Ovary (tissue), 9 donors: ENCODE results near the gene SRRT. TPM values are rescaled to one million over a fixed set of nuclear protein-coding genes. Genes with fewer than 3 reads are reported as not detected.

Experiments used
- DNase-seq, 5 donors: peaks; one replicate each; pipeline ENCODE4 v3.0.0-alpha.2; 2019 to 2020
- H3K27ac ChIP-seq, 2 donors: fragments of 200-600 bp; one replicate each; pipeline versions ENCODE4 v1.5.1 to v1.8.0; 2019 to 2022
- H3K27me3 ChIP-seq: fragments of 200-600 bp; one replicate; pipeline ENCODE4 v1.8.0; 2022
- H3K36me3 ChIP-seq: fragments of 200-600 bp; sonication (generic); one replicate; pipeline ENCODE4 v1.5.1; 2019
- H3K4me1 ChIP-seq: one replicate; pipeline ENCODE4 v1.8.1; 2013; ENCODE audit warnings: mild to moderate bottlenecking, moderate library complexity; ENCODE audit not compliant: insufficient read depth
- H3K4me3 ChIP-seq: fragments of 200-600 bp; sonication (generic); one replicate; pipeline ENCODE4 v1.5.1; 2017
- H3K9me3 ChIP-seq, 2 donors: fragments of 200-600 bp in 1 of 2; sonication (generic) in 1 of 2; one replicate each; pipeline versions ENCODE4 v1.5.1 to v1.8.1; 2013 to 2019; ENCODE audit warnings: mild to moderate bottlenecking in 1 of 2, moderate library complexity in 1 of 2
- CTCF ChIP-seq, 3 donors: fragments of 450-650 bp in 2 of 3; fragments of 200-600 bp in 1 of 3; IDR thresholded peaks; one replicate each; pipeline versions ENCODE4 v1.5.1 to v1.8.0; 2016 to 2022; ENCODE audit warnings: antibody characterized with exemption in 3 of 3, mild to moderate bottlenecking in 1 of 3
- EP300 ChIP-seq: sonication (generic); formaldehyde crosslinking; IDR thresholded peaks from one replicate; pipeline ENCODE4 v1.6.1; 2017; ENCODE audit warnings: antibody characterized with exemption
- POLR2A ChIP-seq: fragments of 450-650 bp; IDR thresholded peaks from one replicate; pipeline ENCODE4 v1.6.1; 2017; ENCODE audit warnings: antibody characterized with exemption, mild to moderate bottlenecking, moderate library complexity
- WGBS, 3 donors: extraction: QIAGEN DNeasy Blood & Tissue Kit in 1 of 3; methylation state at CpG; one replicate each; pipeline versions ENCODE4 v1.1.5 to v1.1.7; 2013 to 2017; 5-methylcytosine and 5-hydroxymethylcytosine counted together
- intact Hi-C, 4 donors: fragments of 100-400 bp; cut with DNase I; formaldehyde crosslinking; loops; one replicate each; pipeline versions ENCODE4 v1.11.0 to v1.15.1; 2022 to 2023
- polyA plus RNA-seq, 2 donors: library from polyadenylated mRNA; stranded (reverse); fragments of 200-250 nt in 1 of 2; fragments of 350-450 nt in 1 of 2; fragmentation: Illumina TruSeq in 1 of 2; extraction: RNeasy Lipid Tissue Mini Kit (QIAGEN cat#74804) in 1 of 2; gene quantifications; one replicate each; pipeline ENCODE4 v1.2.3, GENCODE V29; 2013 to 2014
- total RNA-seq, 7 donors: library from RNA; depleted of rRNA in 2 of 7; stranded (reverse); fragments of >200 nt in 2 of 7; fragmentation: NEBNext Ultra II Directional in 3 of 7; extraction: Animal tissue kit (Norgen Biotek cat#: 25700) in 3 of 7; gene quantifications; one replicate each; pipeline versions ENCODE4 v1.1.0 to v1.2.4, GENCODE V29; 2016 to 2023
- donor health status: DM: no; HTN: no; CAD: no; lungs with moderate emphysema.
- donor health status: DM: no; HTN: no; CAD: no.
- donor health status: Bipolar disorder and iron deficiency.
- donor health status: DM: yes; HTN: yes; CAD: no.
- donor health status: DM: no; HTN: no; CAD: no.
- donor health status: DM: yes; HTN: yes; CAD: no.

The SRRT gene
- total and polyA plus RNA-seq, 9 donors = 45.8 to 191 (median 135) TPM

GRCh38 chr7:100890653-100891567 is 16.0 kb downstream of the SRRT start:
- TF ChIP-seq EP300 = no peak
- TF ChIP-seq POLR2A = no peak
- no peak for TF ChIP-seq CTCF (IDR thresholded peaks at IDR 0.05)
- no peaks in the 10 kb centered on the region for H3K36me3 ChIP-seq
- H3K4me3 ChIP-seq = peak overlapping the region; percentile 64
- WGBS, 3 donors = 11 to 14% (median 13%) methylated on average over 34 to 43 of the region's 43 CpGs
- H3K27me3 ChIP-seq = no peaks in the 10 kb centered on the region
- intact Hi-C loops = loop anchor here in 2 of 4 donors (10.0 kb wide), 4 partner anchors 244 to 404 kb away; partner anchors contain the start of gene VGF (in 1 of the 2)
- DNase-seq = peak; percentile 41 to 67 (median 48)
- peaks cover 4% of the 10 kb centered on the region for H3K4me1 ChIP-seq
- peak overlapping the region; percentile 18 to 67 for H3K27ac ChIP-seq
- no peaks in the 10 kb centered on the region for H3K9me3 ChIP-seq

- Histone ChIP-seq H3K27ac (no peak overlapping the region), H3K36me3 (no peaks in the 10 kb centered on the region), H3K4me3 (no peak overlapping the region), H3K27me3 (no peaks in the 10 kb centered on the region), H3K9me3 (no peaks in the 10 kb centered on the region), H3K4me1 (peaks cover 7% of the 10 kb centered on the region)
- intact Hi-C loops = loop anchor here in 2 of 4 donors (10.0 kb wide), 4 partner anchors 243 to 403 kb away; partner anchors contain the start of gene VGF (in 1 of the 2)
- no peak for DNase-seq
- WGBS, 3 donors = 70 to 76% (median 76%) methylated on average over 8 of the region's 8 CpGs
- TF ChIP-seq POLR2A = no peak
- TF ChIP-seq CTCF (IDR thresholded peaks at IDR 0.05) = no peak
These were observed 16.8 kb downstream of the SRRT start for GRCh38 chr7:100891568-100892247.

GRCh38 chr7:100892364-100893317 is 17.7 kb downstream of the SRRT start:
- H3K4me1 ChIP-seq = peaks cover 9% of the 10 kb centered on the region
- TF ChIP-seq CTCF (IDR thresholded peaks at IDR 0.05) (no peak), EP300 (no peak), POLR2A (no peak)
- DNase-seq = peak; percentile 26 to 47 (median 39)
- 87 to 90% (median 89%) methylated on average over 43 to 44 of the region's 44 CpGs for WGBS, 3 donors
- no peak overlapping the region for H3K27ac ChIP-seq
- H3K4me3 ChIP-seq = no peak overlapping the region
- intact Hi-C loops = loop anchor here in 2 of 4 donors (10.0 kb wide), 4 partner anchors 242 to 402 kb away; partner anchors contain the start of gene VGF (in 1 of the 2)
- no peaks in the 10 kb centered on the region for H3K9me3 ChIP-seq
- H3K36me3 ChIP-seq = no peaks in the 10 kb centered on the region
- H3K27me3 ChIP-seq = no peaks in the 10 kb centered on the region
